K562 (cell line): ENCODE results near the gene LAMA2. TPM values are rescaled to one million over a fixed set of nuclear protein-coding genes. Genes with fewer than 3 reads are reported as not detected.

Source experiments
- ATAC-seq: fragments of 200-7000 bp; cut with Tn5 transposase; 3 replicates; pipeline ENCODE4 v1.9.1; 2020; ENCODE audit warnings: moderate library complexity
- BruUV-seq: library from RNA; stranded (reverse); fragments of 400-500 nt; replicated peaks from 2 replicates; lab custom pipeline; 2021; lab: Mats Ljungman, UMichigan
- CTCF ChIA-PET: fragments of 300-600 bp; formaldehyde crosslinking; extraction: SDS; loops from one replicate; lab custom pipeline; 2021; ENCODE audit warnings: low intra/inter-chr PET ratio; lab: Yijun Ruan, JAX
- POLR2A ChIA-PET: fragments of 300-600, 350-650 bp; sonication (Branson Sonifier 250); formaldehyde crosslinking; extraction: SDS; loops from one replicate; lab custom pipeline; 2021; ENCODE audit warnings: antibody characterized with exemption, inconsistent platforms; lab: Yijun Ruan, JAX
- DNase-seq, 4 experiments: peaks; one replicate each; pipeline versions ENCODE4 v3.0.0 to v3.0.0-alpha.2; 2011 to 2018; ENCODE audit warnings: low spot score in 3 of 4, mixed read lengths in 3 of 4; ENCODE audit errors: extremely low read depth in 1 of 4
- FAIRE-seq: peaks from 2 replicates; lab custom pipeline; 2011; peaks lifted over from hg19 to GRCh38; lab: Jason Lieb, UNC
- H2AFZ ChIP-seq: 2 replicates; pipeline ENCODE4 v1.6.0; 2011; ENCODE audit warnings: low read depth, low read length, control low read depth, inconsistent platforms
- H3K27ac ChIP-seq: fragments of 200-600 bp; 3 replicates; pipeline ENCODE4 v1.8.0; 2011; ENCODE audit warnings: low read depth, mild to moderate bottlenecking, control low read depth, inconsistent platforms, low read length, moderate library complexity, mixed read lengths; ENCODE audit errors: extremely low read depth
- H3K27me3 ChIP-seq, 2 experiments: fragments of 300-600 bp in 1 of 2; 2 replicates in 1 of 2; 3 replicates in 1 of 2; pipeline versions ENCODE4 v1.6.0 to v1.8.0; 2011; ENCODE audit warnings: inconsistent platforms in 2 of 2, low read length in 2 of 2, mild to moderate bottlenecking in 1 of 2, mixed read lengths in 1 of 2, moderate library complexity in 1 of 2; ENCODE audit not compliant: control insufficient read depth in 2 of 2, insufficient read depth in 2 of 2
- H3K36me3 ChIP-seq: fragments of 300-600 bp; 3 replicates; pipeline ENCODE4 v1.8.0; 2011; ENCODE audit warnings: mild to moderate bottlenecking, low read length, inconsistent platforms; ENCODE audit not compliant: control insufficient read depth, insufficient read depth
- H3K4me1 ChIP-seq, 2 experiments: fragments of 200-600 bp in 1 of 2; replicated peaks in 1 of 2; 2 replicates in 1 of 2; 3 replicates in 1 of 2; pipeline versions ENCODE4 v1.5.1 to v1.8.0; 2011; ENCODE audit warnings: inconsistent platforms in 2 of 2, low read length in 2 of 2, mild to moderate bottlenecking in 1 of 2, mixed read lengths in 1 of 2, moderate library complexity in 1 of 2; ENCODE audit not compliant: control insufficient read depth in 2 of 2, insufficient read depth in 2 of 2
- H3K4me2 ChIP-seq: 2 replicates; pipeline ENCODE4 v1.6.1; 2011; ENCODE audit warnings: low read length, control low read depth, inconsistent platforms, mixed read lengths; ENCODE audit not compliant: insufficient read depth
- H3K4me3 ChIP-seq: fragments of 200-600 bp; sonication (generic), shearing (Covaris generic); 2 replicates; pipeline ENCODE4 v1.5.1; 2016; ENCODE audit warnings: control low read depth, inconsistent platforms
- H3K79me2 ChIP-seq: fragments of 200-600 bp; 3 replicates; pipeline ENCODE4 v1.8.0; 2011; ENCODE audit warnings: low read length, inconsistent platforms; ENCODE audit not compliant: control insufficient read depth, insufficient read depth
- H3K9ac ChIP-seq, 2 experiments: 2 replicates each; pipeline versions ENCODE4 v1.6.0 to v1.6.1; 2011; ENCODE audit warnings: low read depth in 2 of 2, low read length in 2 of 2, control low read depth in 1 of 2, inconsistent platforms in 1 of 2, mild to moderate bottlenecking in 1 of 2, mixed read lengths in 1 of 2; ENCODE audit not compliant: insufficient read depth in 1 of 2
- H3K9me1 ChIP-seq: one replicate; pipeline ENCODE4 v1.6.0; 2011; ENCODE audit warnings: inconsistent platforms, mild to moderate bottlenecking, low read length, moderate library complexity; ENCODE audit not compliant: control insufficient read depth, insufficient read depth
- H3K9me3 ChIP-seq: replicated peaks from 2 replicates; pipeline ENCODE4 v1.5.1; 2011; ENCODE audit warnings: low read depth, low read length, inconsistent platforms; ENCODE audit not compliant: control insufficient read depth, insufficient read depth
- H4K20me1 ChIP-seq: replicated peaks from 2 replicates; pipeline ENCODE4 v1.6.1; 2011; ENCODE audit warnings: low read length, inconsistent platforms, mixed read lengths; ENCODE audit not compliant: control insufficient read depth, insufficient read depth
- ADNP ChIP-seq: fragments of 200-800 bp; sonication (Bioruptor generic); IDR thresholded peaks from 2 replicates; pipeline ENCODE4 v1.6.1; 2016; ENCODE audit warnings: missing genetic modification characterization, missing compliant biosample characterization
- ELF1 ChIP-seq: fragments of 200-800 bp; sonication (Bioruptor generic); IDR thresholded peaks from 2 replicates; pipeline ENCODE4 v1.6.1; 2016; ENCODE audit warnings: missing genetic modification characterization, missing compliant biosample characterization
- JUNB ChIP-seq: fragments of 450-650 bp; formaldehyde crosslinking; conservative IDR thresholded peaks from 2 replicates; pipeline ENCODE4 v1.4.0; 2020; ENCODE audit warnings: mild to moderate bottlenecking
- NCOA6 ChIP-seq: fragments of 450-650 bp; IDR thresholded peaks from 2 replicates; pipeline ENCODE4 v1.6.1; 2017; ENCODE audit warnings: mild to moderate bottlenecking
- POLR2AphosphoS5 ChIP-seq: IDR thresholded peaks from 2 replicates; pipeline ENCODE4 v1.6.1; 2011; ENCODE audit warnings: mild to moderate bottlenecking, low read depth, low read length, moderate library complexity; ENCODE audit not compliant: control insufficient read depth, insufficient read depth
- PTBP1 ChIP-seq: fragments of 200-400 bp; formaldehyde crosslinking; IDR thresholded peaks from 2 replicates; pipeline ENCODE4 v1.6.1; 2017; ENCODE audit warnings: low read depth, low read length
- RBBP5 ChIP-seq: fragments of 200-600 bp; sonication (generic); IDR thresholded peaks from 2 replicates; pipeline ENCODE4 v1.6.1; 2012; ENCODE audit warnings: borderline replicate concordance, mild to moderate bottlenecking, low read length, control low read depth, inconsistent platforms; ENCODE audit not compliant: insufficient read depth, poor library complexity, severe bottlenecking
- ZNF311 ChIP-seq: fragments of 250-450 bp; sonication (Bioruptor Pico); IDR thresholded peaks from 2 replicates; pipeline ENCODE4 v1.4.0; 2020; ENCODE audit warnings: mild to moderate bottlenecking, moderate library complexity
- ZNF764 ChIP-seq: fragments of 250-450 bp; sonication (Bioruptor Pico); IDR thresholded peaks from 2 replicates; pipeline ENCODE4 v1.4.0; 2020; ENCODE audit warnings: low read depth, mild to moderate bottlenecking, moderate library complexity
- WGBS: fragments of 100-300 bp; shearing (Covaris generic); methylation state at CpG from one replicate; pipeline ENCODE4 v1.1.6; 2016; ENCODE audit warnings: low coverage, mixed read lengths; ENCODE audit not compliant: insufficient coverage; ENCODE audit errors: missing lambda C conversion rate; 5-methylcytosine and 5-hydroxymethylcytosine counted together
- in situ Hi-C: fragments of 300-500 bp; cut with MboI; formaldehyde crosslinking; loops from 4 replicates; pipeline ENCODE4 v1.15.0; 2018; ENCODE audit warnings: inconsistent platforms, mixed read lengths
- intact Hi-C: fragments of 100-400 bp; cut with micrococcal nuclease; formaldehyde crosslinking; loops from 2 replicates; pipeline ENCODE4 v1.14.2; 2022
- polyA plus RNA-seq, 8 experiments: library from polyadenylated mRNA; depleted of rRNA in 4 of 8; stranded (reverse) in 5 of 8; unstranded in 3 of 8; fragments of >200 nt; fragmentation: Nextera tagmentation in 2 of 8; fragmentation: Illumina TruSeq in 1 of 8; extraction: Ambion mirVana in 2 of 8; extraction: Trizol in 1 of 8; gene quantifications; 2 replicates each; pipeline versions ENCODE4 v1.2.1 to v1.2.3, GENCODE V29; 2011 to 2014; ENCODE audit warnings: inconsistent platforms in 1 of 8, missing spikeins in 1 of 8
- total RNA-seq, 7 experiments: library from RNA; depleted of rRNA in 6 of 7; stranded (reverse); fragments of >200 nt in 6 of 7; fragmentation: Illumina TruSeq in 2 of 7; extraction: Trizol in 2 of 7; gene quantifications; 2 replicates each; pipeline versions ENCODE4 v1.2.1 to v1.2.3, GENCODE V29; 2011 to 2021; ENCODE audit warnings: low replicate concordance in 1 of 7
- TF ChIP-seq, protein P1 (sequence below), 2 experiments: fragments of 450-650 bp in 1 of 2; IDR thresholded peaks; 2 replicates each; pipeline ENCODE4 v1.6.1; 2011 to 2017; ENCODE audit warnings: low read depth in 2 of 2, antibody characterized with exemption in 1 of 2, borderline replicate concordance in 1 of 2, low read length in 1 of 2, mild to moderate bottlenecking in 1 of 2, mixed read lengths in 1 of 2; ENCODE audit not compliant: control insufficient read depth in 1 of 2
- TF ChIP-seq, protein P2 (sequence below): fragments of 250-450 bp; sonication (Bioruptor Pico); IDR thresholded peaks from 2 replicates; pipeline ENCODE4 v1.5.0; 2021

The LAMA2 gene
- total and polyA plus RNA-seq, 9 of the 15 experiments (the other 6 are each of a cell fraction or from before 2014, with no cell fraction given) = 0.04 to 1.5 (median 0.36) TPM

DNA sequence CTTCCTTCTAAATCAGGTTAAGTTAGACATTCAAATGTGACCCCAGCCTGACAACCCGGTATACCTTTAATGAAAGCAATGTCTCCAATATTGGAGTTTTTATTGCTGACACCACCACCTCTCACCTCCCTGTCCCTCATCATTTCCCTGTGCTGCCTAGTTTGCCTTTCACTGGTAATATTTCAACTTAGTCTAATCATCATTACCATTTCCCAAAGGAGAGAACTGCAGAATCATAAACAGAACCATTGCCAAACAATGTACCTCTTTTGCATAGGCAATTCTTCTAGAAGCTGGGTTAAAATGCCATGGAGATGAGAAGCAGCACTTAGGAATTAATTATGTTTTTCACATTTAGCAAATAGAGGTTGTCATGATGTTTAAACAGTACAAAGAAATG lies 370.3 kb downstream of the LAMA2 start (continued):
- no peak for TF ChIP-seq RBBP5
- no peak for TF ChIP-seq ZNF311 (CRISPR knock-in tag)
- no peak for TF ChIP-seq JUNB (CRISPR knock-in tag)

DNA sequence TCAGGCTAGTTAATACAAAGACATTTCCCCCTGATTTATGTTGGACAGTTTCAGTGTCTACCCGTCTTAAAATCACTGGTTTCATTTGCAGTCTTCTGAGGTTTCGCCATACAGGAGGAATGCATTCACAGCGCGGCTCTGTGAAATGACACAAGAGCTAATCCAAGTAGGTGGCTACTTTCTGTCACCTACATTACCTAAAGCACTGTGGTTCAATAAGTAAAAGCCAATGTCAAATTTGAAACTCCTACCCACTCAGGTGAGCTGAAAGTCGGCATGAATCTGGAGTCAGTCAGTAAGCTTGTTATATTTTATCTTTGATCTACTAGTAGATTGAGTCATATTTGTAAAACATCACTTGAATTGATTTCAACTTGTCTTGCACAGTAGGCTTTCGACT lies 370.8 kb downstream of the LAMA2 start:
- in situ Hi-C loops (no loop called here), intact Hi-C loops (loop anchor here (2.0 kb wide), 1 partner anchor 527 kb away; no protein-coding TSS in a partner anchor)
- 0% methylated on average over 6 of the region's 6 CpGs for WGBS
- BruUV-seq = no TSS peak
- no peak for DNase-seq
- no peak for FAIRE-seq
- ChIA-PET CTCF (no interaction called here), POLR2A (no interaction called here)
- Histone ChIP-seq H3K27me3 (no peaks in the 10 kb centered on the region), H3K4me3 (no peak overlapping the region), H3K9me1 (no peaks in the 10 kb centered on the region), H3K4me2 (no peak overlapping the region), H3K4me1 (no peaks in the 10 kb centered on the region), H3K79me2 (no peaks in the 10 kb centered on the region), H3K9ac (no peak overlapping the region), H3K36me3 (no peaks in the 10 kb centered on the region), H3K27ac (no peak overlapping the region), H2AFZ (no peak overlapping the region), H4K20me1 (no peaks in the 10 kb centered on the region), H3K9me3 (no peaks in the 10 kb centered on the region)
- ATAC-seq = no peak
- TF ChIP-seq POLR2AphosphoS5 (no peak), PTBP1 (no peak), ZNF764 (CRISPR knock-in tag) (no peak), ELF1 (tag) (no peak), NCOA6 (no peak), ADNP (tag) (no peak)
- TF ChIP-seq, protein P1, sequence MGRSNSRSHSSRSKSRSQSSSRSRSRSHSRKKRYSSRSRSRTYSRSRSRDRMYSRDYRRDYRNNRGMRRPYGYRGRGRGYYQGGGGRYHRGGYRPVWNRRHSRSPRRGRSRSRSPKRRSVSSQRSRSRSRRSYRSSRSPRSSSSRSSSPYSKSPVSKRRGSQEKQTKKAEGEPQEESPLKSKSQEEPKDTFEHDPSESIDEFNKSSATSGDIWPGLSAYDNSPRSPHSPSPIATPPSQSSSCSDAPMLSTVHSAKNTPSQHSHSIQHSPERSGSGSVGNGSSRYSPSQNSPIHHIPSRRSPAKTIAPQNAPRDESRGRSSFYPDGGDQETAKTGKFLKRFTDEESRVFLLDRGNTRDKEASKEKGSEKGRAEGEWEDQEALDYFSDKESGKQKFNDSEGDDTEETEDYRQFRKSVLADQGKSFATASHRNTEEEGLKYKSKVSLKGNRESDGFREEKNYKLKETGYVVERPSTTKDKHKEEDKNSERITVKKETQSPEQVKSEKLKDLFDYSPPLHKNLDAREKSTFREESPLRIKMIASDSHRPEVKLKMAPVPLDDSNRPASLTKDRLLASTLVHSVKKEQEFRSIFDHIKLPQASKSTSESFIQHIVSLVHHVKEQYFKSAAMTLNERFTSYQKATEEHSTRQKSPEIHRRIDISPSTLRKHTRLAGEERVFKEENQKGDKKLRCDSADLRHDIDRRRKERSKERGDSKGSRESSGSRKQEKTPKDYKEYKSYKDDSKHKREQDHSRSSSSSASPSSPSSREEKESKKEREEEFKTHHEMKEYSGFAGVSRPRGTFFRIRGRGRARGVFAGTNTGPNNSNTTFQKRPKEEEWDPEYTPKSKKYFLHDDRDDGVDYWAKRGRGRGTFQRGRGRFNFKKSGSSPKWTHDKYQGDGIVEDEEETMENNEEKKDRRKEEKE (IDR thresholded peaks at IDR 0.05; ENCODE audit: borderline replicate concordance in 1 of 2, control insufficient read depth in 1 of 2, low read depth in 2 of 2, low read length in 1 of 2) = no peak
- TF ChIP-seq, protein P2, sequence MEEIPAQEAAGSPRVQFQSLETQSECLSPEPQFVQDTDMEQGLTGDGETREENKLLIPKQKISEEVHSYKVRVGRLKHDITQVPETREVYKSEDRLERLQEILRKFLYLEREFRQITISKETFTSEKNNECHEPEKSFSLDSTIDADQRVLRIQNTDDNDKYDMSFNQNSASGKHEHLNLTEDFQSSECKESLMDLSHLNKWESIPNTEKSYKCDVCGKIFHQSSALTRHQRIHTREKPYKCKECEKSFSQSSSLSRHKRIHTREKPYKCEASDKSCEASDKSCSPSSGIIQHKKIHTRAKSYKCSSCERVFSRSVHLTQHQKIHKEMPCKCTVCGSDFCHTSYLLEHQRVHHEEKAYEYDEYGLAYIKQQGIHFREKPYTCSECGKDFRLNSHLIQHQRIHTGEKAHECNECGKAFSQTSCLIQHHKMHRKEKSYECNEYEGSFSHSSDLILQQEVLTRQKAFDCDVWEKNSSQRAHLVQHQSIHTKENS (CRISPR knock-in tag) = no peak
